ENCODE data around the gene SCARB1. TPM values are rescaled to one million over a fixed set of nuclear protein-coding genes. Genes with fewer than 3 reads are reported as not detected.

SCARB1 gene
- total and polyA plus RNA-seq, 2 of the 13 experiments (the other 11 are each of a cell fraction or from before 2014, with no cell fraction given) = 63.4 to 160 TPM

DNA sequence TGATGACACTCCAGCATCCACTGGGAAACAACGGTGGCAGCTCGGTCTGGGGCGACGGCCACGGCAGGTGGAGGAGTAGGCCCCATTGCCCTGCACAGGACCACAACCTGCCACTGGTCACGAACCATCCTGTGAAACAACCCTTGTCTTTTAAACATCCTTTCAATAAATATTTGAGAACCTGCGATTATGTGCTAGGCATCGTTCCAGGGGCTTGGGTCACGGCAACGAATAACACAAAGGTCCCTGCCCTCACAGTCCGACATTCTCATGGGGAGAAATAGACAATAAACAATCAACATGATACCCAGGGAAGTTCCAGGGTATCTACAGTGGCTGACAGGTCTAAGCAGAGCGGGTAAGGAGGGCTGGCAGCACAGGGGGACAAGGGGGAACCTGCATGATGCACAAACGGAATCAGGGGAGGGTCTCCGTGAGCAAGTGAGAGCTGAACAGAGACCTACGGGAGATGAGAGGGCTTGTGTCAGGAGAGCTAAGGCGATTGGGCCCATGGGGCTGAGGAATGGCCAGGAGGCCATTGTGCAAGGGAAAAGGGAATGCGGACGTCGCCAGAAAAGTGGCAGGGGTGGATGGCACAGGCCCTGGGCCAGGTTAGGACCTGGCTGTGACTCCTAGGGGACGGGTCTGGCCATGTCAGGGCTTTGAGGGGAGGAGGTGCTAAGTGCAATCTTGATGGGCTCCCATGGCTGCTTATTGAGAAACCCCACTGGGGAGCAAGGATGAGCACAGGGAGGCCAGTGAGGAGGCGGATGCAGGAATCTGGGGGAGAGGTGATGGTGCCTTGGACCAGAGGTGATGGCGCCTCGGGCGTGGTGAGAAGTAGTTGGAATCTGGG is 9.7 kb downstream of the SCARB1 start (continued):
- TF ChIP-seq, protein P1, sequence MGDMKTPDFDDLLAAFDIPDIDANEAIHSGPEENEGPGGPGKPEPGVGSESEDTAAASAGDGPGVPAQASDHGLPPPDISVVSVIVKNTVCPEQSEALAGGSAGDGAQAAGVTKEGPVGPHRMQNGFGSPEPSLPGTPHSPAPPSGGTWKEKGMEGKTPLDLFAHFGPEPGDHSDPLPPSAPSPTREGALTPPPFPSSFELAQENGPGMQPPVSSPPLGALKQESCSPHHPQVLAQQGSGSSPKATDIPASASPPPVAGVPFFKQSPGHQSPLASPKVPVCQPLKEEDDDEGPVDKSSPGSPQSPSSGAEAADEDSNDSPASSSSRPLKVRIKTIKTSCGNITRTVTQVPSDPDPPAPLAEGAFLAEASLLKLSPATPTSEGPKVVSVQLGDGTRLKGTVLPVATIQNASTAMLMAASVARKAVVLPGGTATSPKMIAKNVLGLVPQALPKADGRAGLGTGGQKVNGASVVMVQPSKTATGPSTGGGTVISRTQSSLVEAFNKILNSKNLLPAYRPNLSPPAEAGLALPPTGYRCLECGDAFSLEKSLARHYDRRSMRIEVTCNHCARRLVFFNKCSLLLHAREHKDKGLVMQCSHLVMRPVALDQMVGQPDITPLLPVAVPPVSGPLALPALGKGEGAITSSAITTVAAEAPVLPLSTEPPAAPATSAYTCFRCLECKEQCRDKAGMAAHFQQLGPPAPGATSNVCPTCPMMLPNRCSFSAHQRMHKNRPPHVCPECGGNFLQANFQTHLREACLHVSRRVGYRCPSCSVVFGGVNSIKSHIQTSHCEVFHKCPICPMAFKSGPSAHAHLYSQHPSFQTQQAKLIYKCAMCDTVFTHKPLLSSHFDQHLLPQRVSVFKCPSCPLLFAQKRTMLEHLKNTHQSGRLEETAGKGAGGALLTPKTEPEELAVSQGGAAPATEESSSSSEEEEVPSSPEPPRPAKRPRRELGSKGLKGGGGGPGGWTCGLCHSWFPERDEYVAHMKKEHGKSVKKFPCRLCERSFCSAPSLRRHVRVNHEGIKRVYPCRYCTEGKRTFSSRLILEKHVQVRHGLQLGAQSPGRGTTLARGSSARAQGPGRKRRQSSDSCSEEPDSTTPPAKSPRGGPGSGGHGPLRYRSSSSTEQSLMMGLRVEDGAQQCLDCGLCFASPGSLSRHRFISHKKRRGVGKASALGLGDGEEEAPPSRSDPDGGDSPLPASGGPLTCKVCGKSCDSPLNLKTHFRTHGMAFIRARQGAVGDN (CRISPR knock-in tag; IDR thresholded peaks at IDR 0.05) = peak; percentile 87
- TF ChIP-seq EP300 (IDR thresholded peaks at IDR 0.05; ENCODE audit: low read depth in 2 of 2, low read length in 2 of 2) = peak in 1 of 2 experiments; percentile 15; a peak in 1 of 4 replicates
- TF ChIP-seq EP300 (CRISPR knock-in tag; IDR thresholded peaks at IDR 0.05; ENCODE audit: borderline replicate concordance) = no peak
- TF ChIP-seq MED13 (CRISPR knock-in tag; IDR thresholded peaks at IDR 0.05) = no peak
- TF ChIP-seq, protein P2, sequence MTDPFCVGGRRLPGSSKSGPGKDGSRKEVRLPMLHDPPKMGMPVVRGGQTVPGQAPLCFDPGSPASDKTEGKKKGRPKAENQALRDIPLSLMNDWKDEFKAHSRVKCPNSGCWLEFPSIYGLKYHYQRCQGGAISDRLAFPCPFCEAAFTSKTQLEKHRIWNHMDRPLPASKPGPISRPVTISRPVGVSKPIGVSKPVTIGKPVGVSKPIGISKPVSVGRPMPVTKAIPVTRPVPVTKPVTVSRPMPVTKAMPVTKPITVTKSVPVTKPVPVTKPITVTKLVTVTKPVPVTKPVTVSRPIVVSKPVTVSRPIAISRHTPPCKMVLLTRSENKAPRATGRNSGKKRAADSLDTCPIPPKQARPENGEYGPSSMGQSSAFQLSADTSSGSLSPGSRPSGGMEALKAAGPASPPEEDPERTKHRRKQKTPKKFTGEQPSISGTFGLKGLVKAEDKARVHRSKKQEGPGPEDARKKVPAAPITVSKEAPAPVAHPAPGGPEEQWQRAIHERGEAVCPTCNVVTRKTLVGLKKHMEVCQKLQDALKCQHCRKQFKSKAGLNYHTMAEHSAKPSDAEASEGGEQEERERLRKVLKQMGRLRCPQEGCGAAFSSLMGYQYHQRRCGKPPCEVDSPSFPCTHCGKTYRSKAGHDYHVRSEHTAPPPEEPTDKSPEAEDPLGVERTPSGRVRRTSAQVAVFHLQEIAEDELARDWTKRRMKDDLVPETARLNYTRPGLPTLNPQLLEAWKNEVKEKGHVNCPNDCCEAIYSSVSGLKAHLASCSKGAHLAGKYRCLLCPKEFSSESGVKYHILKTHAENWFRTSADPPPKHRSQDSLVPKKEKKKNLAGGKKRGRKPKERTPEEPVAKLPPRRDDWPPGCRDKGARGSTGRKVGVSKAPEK (CRISPR knock-in tag; IDR thresholded peaks at IDR 0.05; ENCODE audit: borderline replicate concordance) = no peak
- no peak for TF ChIP-seq ZNF839 (CRISPR knock-in tag; IDR thresholded peaks at IDR 0.05; ENCODE audit: borderline replicate concordance)
- TF ChIP-seq ZNF788 (CRISPR knock-in tag; IDR thresholded peaks at IDR 0.05; ENCODE audit: borderline replicate concordance) = no peak
- no peak for TF ChIP-seq MIER3 (CRISPR knock-in tag; IDR thresholded peaks at IDR 0.05; ENCODE audit: borderline replicate concordance)
- TF ChIP-seq, protein P3, sequence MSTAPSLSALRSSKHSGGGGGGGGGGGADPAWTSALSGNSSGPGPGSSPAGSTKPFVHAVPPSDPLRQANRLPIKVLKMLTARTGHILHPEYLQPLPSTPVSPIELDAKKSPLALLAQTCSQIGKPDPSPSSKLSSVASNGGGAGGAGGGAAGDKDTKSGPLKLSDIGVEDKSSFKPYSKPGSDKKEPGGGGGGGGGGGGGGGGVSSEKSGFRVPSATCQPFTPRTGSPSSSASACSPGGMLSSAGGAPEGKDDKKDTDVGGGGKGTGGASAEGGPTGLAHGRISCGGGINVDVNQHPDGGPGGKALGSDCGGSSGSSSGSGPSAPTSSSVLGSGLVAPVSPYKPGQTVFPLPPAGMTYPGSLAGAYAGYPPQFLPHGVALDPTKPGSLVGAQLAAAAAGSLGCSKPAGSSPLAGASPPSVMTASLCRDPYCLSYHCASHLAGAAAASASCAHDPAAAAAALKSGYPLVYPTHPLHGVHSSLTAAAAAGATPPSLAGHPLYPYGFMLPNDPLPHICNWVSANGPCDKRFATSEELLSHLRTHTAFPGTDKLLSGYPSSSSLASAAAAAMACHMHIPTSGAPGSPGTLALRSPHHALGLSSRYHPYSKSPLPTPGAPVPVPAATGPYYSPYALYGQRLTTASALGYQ (CRISPR knock-in tag; IDR thresholded peaks at IDR 0.05) = no peak
- no peak for TF ChIP-seq GABPB1 (CRISPR knock-in tag; IDR thresholded peaks at IDR 0.05)
- TF ChIP-seq ZNF350 (CRISPR knock-in tag; IDR thresholded peaks at IDR 0.05; ENCODE audit: borderline replicate concordance, low read depth) = no peak
- 0 out of 2 replicates have a peak, but pooled peaks have one; percentile 20 for TF ChIP-seq ELF3 (CRISPR knock-in tag; IDR thresholded peaks at IDR 0.05)
- TF ChIP-seq, protein P4, sequence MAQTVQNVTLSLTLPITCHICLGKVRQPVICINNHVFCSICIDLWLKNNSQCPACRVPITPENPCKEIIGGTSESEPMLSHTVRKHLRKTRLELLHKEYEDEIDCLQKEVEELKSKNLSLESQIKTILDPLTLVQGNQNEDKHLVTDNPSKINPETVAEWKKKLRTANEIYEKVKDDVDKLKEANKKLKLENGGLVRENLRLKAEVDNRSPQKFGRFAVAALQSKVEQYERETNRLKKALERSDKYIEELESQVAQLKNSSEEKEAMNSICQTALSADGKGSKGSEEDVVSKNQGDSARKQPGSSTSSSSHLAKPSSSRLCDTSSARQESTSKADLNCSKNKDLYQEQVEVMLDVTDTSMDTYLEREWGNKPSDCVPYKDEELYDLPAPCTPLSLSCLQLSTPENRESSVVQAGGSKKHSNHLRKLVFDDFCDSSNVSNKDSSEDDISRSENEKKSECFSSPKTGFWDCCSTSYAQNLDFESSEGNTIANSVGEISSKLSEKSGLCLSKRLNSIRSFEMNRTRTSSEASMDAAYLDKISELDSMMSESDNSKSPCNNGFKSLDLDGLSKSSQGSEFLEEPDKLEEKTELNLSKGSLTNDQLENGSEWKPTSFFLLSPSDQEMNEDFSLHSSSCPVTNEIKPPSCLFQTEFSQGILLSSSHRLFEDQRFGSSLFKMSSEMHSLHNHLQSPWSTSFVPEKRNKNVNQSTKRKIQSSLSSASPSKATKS (CRISPR knock-in tag; IDR thresholded peaks at IDR 0.05) = no peak
- TF ChIP-seq NCOA5 (CRISPR knock-in tag; IDR thresholded peaks at IDR 0.05) = no peak
